GM21381 (cell line): ENCODE results near the gene FCGBP.
"Not testable (repeated sequence)": the region's sequence is repeated elsewhere in the genome, so short reads cannot be mapped to it uniquely, and the experiment has no call there.

Experiments
- ATAC-seq: cut with Tn5 transposase; IDR thresholded peaks from one replicate; pipeline ENCODE4 v1.9.1; 2021; ENCODE audit warnings: mild to moderate bottlenecking, moderate library complexity; ENCODE audit not compliant: unreplicated experiment

Gene FCGBP

DNA sequence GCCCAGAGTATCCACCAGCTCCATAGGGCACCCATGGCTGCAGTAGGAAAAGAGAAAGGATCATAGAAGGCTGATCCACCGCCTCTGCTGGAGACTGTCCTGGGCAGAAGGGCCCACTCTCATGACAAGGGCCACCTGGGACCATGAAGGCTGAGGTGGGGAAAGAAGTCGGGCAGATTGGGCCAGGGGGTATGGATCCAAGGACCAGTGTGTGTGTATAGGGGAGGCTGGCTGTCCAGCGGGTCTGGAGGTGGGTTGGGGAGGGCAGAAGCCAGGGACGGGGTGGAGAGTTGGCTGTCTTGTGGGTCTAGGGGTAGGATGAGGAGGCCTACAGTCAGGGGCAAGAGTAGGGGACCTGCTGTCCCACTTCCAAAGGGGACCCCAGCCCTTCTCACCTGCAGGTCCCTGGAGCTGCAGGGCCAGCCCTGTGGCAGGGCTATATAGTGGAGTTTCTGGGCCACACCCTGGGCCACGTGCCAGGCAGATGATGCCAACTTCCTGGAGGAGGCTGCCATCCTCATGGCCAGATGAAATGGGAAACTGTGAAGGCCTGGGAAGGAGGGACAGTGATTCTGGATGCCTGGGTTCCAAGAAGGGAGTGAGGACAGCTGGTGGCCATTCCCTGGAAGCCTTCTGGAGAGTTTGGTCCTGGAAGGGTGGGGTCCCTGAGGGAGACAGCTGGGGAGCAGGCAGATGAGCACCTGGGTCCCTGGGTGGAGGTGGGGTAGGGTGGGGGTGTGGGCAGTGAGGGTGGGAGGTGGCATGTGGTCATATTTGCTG lies at the start of gene FCGBP:
Gene FCGBP (minus strand): TSS at position 51 of the 780 bp plus-strand sequence.
- no peak for ATAC-seq

DNA sequence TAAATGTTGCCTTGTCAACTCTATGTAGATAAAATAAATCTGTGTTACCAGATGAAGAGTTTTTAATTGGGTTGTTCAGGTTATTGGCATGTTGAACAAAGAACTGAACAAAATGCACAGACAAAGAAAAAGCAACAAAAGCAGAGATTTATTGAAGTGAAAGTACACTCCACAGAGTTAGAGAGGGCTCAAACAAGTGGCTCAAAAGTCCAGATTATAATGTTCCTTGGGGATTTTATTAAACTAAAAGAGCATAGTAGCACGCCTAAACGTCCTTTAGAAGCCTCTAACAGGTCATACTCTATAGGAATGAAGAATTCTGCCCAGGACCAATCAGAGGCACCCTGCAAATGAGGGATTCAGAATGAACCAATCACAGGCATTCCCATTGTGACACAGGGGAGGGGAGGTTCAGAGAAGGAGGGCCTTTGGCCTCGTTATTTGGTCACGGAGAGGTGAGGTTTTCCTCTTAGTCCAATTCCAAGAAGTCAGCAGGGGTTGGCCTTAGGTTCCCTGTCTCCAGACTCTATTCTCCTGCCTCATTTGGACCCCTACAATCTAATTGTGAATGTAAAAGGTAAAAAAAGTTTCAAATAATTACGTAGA lies 49.4 kb upstream of the FCGBP start:
- no peak for ATAC-seq

DNA sequence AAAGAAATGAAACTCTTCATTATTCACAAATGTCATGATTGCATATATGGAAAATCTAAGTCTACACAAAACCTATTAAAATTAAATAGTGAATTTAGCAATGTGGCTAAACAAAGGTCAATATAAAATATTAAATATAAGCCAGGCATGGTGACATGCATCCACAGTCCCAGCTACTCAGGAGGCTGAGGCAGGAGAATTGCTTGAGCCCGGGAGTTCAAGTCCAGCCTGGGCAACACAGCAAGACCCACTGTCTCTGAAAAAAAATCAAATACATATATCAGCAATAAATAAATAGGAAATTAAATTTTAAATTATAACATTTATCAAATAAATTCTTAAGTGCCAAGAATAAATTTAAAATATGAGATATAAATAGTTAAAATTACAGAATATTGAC lies 48.4 kb upstream of the FCGBP start:
- ATAC-seq = no peak

DNA sequence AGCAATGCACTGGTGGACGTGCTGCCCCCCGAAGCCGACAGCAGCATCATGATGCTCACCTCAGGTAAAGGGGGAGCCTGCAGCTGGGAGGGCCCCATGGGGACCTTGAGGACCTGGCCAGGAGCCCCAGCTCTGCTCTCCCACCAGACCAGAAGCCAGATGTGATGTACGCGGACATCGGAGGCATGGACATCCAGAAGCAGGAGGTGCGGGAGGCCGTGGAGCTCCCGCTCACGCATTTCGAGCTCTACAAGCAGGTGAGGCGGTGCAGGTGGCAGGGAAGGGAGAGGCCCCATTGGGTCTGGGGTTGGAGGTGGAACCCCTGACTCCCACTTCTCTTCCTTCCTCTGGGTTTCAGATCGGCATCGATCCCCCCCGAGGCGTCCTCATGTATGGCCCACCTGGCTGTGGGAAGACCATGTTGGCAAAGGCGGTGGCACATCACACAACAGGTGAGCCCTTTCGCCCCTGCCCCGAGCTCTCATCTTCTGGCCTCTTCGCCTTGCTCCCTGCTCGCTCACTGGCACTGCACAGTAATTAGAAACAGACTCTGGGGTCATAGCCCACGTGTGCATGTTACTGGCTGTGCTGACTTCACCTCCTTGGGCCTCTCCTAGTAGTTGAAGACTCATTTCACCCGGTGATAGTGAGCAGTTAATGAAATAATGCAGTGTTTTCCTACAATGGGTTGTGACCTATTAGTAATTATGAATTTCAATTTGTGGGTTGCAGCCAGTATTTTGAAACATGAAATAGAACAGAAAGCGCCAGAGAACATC lies 40.1 kb upstream of the FCGBP start:
- no peak for ATAC-seq

DNA sequence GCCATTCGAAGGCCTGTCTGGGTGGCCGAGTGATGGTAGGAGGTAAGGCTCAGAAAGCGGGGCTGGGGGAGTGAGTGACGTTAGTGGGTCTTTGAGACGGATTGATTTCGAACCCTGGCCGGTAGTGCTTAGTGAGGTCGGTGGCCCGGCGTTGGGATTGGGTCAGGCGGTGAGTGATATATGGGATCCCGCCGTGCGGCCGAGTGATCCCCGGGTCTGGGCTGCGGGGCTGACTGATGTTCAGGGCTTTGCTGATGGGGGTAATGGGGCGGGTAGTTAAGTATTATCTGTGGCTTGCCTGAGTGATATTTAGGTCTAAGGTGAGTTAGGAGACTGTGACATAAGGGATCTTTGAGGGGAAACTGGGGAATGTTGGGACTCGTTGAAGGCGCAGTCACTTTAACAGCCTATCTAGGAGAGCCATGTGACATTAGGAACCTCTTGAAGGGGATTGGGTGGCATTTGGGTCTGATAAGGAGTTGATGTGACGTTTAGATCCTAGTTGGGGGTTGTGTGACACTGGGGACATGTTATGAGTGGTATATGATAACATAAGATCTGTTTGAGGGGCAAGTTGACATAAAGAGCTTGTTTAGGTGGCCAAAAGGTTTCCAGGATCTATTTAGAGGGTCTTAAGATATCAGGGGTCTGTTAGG lies 37.1 kb upstream of the FCGBP start:
- ATAC-seq = no peak

DNA sequence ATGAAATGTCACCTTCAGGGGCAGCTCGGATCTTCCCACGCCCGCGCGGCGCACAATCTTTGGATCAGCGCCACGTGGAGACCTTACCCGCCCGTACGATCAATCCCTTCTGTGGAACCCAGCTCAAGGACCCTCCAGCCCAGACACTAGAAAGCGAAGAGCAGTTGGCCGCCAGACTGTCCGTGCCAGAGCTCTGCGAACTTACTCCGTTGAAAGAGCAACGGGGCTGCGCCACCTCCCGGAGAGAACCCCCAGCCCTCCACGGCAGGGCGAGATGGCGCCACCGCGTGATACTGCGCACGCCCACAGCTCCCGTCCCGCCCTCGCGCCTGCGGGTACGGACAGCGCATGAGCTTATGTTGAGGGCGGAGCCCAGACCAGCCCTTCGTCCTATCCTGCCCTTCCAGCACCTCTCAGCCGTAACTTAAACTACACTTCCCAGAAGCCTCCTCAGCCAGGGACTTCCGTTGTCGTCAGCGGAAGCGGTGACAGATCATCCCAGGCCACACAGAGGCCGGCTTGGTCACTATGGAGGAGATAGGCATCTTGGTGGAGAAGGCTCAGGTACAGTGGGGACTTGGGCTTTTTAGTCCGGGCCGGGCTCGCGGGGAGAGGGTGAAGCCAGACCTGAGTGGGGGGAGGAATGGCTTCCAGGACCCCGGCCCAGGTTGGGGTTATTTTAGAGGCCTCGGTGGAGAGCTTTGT lies 36.4 kb upstream of the FCGBP start, which contains the start of gene PSMC4:
Gene PSMC4 (plus strand): TSS at position 491 of the 705 bp plus-strand sequence. CDS start 38 bp downstream, at position 529.
- peak; percentile 94 for ATAC-seq

DNA sequence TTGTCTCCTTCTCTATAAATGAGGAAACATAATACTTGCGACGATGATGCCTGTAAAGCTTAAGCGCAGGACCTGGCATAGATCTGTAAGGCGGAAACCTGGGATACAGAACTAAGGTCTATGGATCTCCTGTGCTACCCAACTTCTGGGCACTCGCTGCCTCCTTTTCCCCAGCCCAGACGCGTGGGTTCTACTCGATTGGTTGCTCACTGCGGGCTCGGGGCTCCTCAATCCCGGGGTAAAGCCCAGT lies 35.9 kb upstream of the FCGBP start:
- ATAC-seq = peak; percentile 11

DNA sequence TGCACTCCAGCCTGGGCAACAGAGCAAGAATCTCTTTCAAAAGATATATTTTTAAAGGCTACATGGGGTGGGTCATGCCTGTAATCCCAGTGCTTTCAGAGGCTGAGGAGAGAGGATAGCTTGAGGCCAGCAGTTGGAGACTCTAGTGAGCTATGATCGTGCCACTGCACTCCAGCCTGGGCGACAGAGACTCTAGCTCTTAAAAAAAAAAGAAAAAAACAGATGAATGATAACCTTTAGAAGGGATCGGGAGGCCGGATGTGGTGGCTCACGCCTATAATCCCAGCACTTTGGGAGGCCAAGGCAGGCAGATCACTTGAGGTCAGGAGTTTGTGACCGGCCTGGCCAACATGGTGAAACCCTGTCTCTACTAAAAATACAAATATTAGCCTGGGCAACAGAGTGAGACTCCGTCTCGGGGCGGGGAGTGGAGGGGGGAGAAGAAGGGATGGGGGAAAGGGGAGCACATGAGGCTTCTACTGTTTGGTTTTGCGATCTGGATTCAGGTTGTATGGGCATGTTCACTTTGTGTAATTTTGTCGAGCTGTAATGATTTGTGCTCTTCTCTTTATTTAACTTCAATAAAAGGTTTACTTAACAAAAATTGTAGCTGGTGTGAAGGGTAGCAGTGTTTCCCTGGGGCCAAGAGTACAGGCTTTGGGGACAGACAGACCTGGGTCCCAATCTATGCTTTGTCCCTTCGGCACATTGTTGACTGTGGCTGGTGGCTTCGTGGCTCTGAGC lies 35.4 kb upstream of the FCGBP start:
- ATAC-seq = no peak

DNA sequence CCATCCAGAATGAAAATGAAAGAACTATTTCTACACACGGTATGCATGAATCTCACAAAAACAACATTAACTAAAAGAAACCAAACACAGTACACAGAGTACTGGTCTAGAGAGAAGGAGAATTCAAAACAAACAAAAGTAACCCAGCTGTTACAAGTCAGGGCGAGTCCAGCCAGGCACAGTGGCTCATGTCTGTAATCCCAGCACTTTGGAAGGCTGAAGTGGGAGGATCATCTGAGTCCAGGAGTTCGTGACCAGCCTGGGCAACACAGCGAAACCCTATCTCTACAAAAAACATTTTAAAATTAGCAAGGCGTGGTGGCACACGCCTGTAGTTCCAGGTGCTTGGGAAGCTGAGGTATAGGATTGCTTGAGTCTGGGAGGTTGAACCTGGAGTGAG lies 34.8 kb upstream of the FCGBP start:
- no peak for ATAC-seq

DNA sequence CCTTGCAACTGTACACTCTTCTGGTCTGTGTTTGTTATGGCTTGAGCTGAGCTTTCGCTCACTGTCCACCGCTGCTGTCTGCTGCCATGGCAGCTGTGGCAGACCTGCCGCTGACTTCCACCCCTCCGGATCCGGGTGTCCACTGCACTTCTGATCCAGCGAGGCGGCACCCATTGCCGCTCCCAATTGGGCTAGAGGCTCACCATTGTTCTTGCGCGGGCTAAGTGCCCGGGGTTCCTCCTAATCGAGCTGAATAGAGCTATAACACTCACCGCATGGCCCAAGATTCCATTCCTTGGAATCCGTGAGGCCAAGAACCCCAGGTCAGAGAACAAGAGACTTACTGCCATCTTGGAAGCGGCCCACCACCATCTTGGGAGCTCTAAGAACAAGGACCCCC lies 34.4 kb upstream of the FCGBP start:
- no peak for ATAC-seq

DNA sequence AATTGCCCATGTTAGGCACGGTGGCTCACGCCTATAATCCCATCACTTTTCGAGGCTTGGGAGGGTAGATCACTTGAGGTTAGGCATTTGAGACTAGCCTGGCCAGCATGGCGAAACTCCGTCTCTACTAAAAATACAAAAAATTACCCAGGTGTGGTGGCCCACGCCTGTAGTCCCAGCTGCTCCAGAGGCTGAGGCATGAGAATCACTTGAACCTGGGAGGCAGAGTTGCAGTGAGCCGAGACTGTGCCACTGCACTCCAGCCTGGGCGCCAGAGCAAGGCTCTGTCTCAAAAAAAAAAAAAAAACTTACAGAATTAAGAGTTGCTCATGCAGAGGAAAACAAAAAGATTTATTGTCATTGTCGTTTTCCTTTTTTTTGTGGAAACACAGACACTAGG lies 33.1 kb upstream of the FCGBP start:
- no peak for ATAC-seq

DNA sequence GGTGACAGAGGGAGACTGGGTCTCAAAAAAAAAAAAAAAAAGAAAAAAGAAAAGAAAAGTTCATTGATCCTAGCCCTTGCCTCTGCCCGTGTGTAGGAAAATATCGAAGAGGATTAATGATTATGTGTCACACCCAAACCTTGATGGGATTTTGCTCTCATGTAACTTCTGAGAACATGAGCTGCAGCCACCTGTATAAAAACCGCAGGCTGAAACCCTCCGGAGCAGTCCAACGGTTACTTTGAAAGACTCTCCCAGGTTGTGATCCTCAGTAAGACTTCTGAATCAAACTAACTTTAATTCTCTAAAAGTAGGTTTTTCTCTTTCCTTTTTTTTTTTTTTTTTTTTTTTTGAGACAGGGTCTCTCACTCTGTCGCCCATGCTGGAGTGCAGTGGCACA lies 32.2 kb upstream of the FCGBP start:
- no peak for ATAC-seq

DNA sequence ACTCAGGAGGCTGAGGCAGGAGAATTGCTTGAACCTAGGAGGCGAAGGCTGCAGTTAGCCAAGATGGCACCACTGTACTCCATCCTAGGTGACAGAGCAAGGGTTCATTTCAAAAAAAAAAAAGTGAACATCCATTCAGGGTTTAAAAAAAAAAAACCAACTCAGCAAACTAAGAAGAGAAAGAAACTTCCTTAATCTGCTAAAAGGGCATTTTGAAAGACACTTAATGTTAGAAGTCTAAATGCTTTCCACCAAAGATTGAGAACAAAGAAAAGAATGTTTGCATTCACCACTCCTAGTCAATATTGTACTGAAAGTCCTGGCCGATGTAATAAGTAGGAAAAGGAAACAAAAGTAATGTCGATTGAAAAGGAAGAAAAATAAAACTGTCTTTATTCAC lies 29.5 kb upstream of the FCGBP start:
- no peak for ATAC-seq

DNA sequence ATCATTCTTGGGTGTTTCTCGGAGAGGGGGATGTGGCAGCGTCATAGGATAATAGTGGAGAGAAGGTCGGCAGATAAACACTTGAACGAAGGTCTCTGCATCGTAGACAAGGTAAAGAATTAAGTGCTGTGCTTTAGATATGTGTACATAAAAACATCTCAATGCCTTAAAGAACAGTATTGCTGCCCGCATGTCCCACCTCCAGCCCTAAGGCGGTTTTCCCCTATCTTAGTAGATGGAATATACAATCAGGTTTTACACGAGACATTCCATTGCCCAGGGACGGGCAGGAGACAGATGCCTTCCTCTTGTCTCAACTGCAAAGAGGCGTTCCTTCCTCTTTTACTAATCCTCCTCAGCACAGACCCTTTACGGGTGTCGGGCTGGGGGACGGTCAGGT lies 25.0 kb upstream of the FCGBP start:
- ATAC-seq = not testable (repeated sequence)

DNA sequence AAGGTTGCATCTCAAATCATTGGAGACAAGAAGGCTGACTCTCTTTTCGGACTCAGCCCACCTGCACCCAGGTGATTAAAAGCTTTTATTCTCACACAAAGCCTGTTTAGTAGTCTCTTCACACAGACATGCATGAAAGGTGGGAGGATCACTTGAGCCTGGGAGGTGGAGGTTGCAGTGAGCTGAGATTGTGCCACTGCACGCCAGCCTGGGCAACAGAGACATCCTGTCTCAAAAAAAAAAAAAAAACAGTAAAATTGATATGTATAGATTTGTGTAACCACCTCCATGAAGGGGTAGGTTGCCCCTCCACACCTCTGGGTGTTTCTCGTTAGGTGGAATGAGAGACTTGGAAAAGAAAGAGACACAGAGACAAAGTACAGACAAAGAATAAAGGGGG lies 24.5 kb upstream of the FCGBP start:
- not testable (repeated sequence) for ATAC-seq

DNA sequence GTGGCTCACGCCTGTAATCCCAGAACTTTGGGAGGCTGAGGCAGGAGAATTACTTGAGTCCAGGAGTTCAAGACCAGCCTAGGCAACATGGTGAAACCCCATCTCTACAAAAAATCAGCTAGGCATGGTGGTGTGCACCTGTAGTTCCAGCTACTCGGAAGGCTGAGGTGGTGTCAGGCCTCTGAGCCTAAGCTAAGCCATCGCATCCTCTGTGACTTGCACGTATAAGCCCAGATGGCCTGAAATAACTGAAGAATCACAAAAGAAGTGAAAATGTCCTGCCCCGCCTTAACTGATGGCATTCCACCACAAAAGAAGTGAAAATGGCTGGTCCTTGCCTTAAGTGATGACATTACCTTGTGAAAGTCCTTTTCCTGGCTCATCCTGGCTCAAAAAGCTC lies 23.5 kb upstream of the FCGBP start:
- ATAC-seq = not testable (repeated sequence)

DNA sequence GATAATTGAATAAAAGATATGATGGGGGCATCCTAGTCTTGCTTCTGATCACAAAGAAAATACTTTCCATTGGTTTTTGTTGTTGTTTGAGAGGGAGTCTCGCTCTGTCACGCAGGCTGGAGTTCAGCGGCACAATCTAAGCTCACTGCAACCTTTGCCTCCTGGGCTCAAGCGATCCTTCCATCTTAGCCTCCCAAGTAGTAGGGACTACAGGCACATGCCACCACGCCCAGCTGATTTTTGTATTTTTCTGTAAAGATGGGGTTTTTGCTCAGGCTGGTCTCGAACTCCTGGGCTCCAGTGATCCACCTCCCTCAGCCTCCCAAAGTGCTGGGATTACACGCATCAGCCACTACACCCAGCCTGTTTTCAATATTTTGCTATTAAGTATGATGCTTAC lies 19.5 kb upstream of the FCGBP start:
- ATAC-seq = no peak

DNA sequence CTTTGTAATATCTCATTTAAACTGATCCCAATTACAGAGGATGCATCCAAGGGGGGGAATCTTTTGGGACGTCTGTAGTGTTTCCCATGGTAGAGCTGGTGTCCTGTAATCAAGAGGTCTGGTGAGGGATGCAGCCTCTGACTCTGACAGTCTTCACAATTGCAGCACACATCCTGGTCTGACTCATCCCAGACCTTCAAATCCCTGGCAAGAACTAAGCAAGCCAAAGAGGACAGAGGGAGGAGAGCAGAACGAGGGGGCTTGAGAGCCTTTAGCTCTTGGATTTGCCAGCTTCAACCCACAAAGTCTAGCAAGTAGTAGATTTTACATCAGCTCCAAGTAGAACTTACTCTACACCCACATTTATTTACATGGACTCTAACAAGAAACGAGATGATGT lies 17.3 kb upstream of the FCGBP start:
- ATAC-seq = no peak

DNA sequence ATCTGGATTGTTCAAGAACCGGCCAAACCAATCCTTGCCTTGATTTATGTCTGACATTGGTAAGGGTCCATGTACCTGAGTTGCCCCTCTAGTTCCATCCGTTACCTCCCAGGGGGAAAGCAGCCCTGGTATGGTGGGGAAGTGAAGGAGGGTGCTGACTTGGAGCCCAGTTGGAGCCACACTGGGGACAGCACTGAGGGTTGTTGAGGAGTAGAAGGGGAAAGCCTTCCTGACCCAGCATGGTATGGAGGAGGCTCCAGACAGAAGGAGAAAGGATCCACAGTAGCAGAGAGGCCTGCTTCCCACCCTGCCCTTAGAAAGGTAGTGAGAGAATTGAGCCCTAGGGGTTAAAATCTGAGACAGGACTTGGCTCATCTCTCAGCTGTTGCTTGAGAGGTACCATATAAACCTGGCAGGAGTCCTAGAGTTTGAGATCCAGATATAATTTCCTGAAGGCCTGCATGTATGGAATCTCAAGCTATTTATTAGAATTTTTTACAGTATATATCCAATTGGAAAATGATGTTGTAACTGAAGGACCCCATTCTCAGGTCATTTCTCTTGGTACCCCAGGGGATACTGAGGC lies 16.7 kb upstream of the FCGBP start:
- ATAC-seq = no peak
